H1 (cell line): Measurements from ENCODE around the gene PRRX1. TPM values are rescaled to one million over a fixed set of nuclear protein-coding genes. Genes with fewer than 3 reads are reported as not detected.

Experiments used
- CTCF ChIA-PET: fragments of 300-600 bp; sonication (Branson Sonifier 250); formaldehyde crosslinking; loops from one replicate; lab custom pipeline; 2021; ENCODE audit not compliant: partially characterized antibody; lab: Charles Lee
- POLR2A ChIA-PET: fragments of 300-600 bp; sonication (Branson Sonifier 250); formaldehyde crosslinking; loops from one replicate; lab custom pipeline; 2021; ENCODE audit warnings: inconsistent platforms; ENCODE audit not compliant: partially characterized antibody; lab: Charles Lee
- DNase-seq, 2 experiments: peaks; one replicate each; pipeline versions ENCODE4 v3.0.0 to v3.0.0-alpha.2; 2010 to 2022; ENCODE audit warnings: low spot score in 2 of 2, low read depth in 1 of 2, mixed read lengths in 1 of 2
- FAIRE-seq: peaks from 2 replicates; lab custom pipeline; 2011; peaks lifted over from hg19 to GRCh38; lab: Jason Lieb, UNC
- H2AFZ ChIP-seq: 2 replicates; pipeline ENCODE4 v1.8.1; 2012; ENCODE audit warnings: low read length, inconsistent platforms
- H2AK5ac ChIP-seq: 2 replicates; pipeline ENCODE4 v1.6.1; 2013; ENCODE audit warnings: low read depth, low read length
- H2BK120ac ChIP-seq: replicated peaks from 2 replicates; pipeline ENCODE3; 2013; ENCODE audit warnings: low read depth, low read length, inconsistent platforms
- H2BK12ac ChIP-seq: 2 replicates; pipeline ENCODE4 v1.6.1; 2013; ENCODE audit warnings: low read depth, low read length
- H2BK15ac ChIP-seq: 2 replicates; pipeline ENCODE4 v1.6.1; 2013; ENCODE audit warnings: low read length
- H2BK20ac ChIP-seq: 2 replicates; pipeline ENCODE4 v1.6.1; 2013; ENCODE audit warnings: low read length
- H2BK5ac ChIP-seq: 2 replicates; pipeline ENCODE4 v1.6.1; 2013; ENCODE audit warnings: low read depth, low read length
- H3K14ac ChIP-seq: 2 replicates; pipeline ENCODE4 v1.6.1; 2013; ENCODE audit warnings: inconsistent platforms; ENCODE audit not compliant: insufficient read length
- H3K18ac ChIP-seq: 2 replicates; pipeline ENCODE4 v1.6.1; 2013; ENCODE audit warnings: low read length; ENCODE audit errors: extremely low read depth
- H3K23ac ChIP-seq: 2 replicates; pipeline ENCODE4 v1.6.1; 2013; ENCODE audit warnings: inconsistent platforms; ENCODE audit not compliant: insufficient read length
- H3K23me2 ChIP-seq: 2 replicates; pipeline ENCODE4 v1.6.1; 2013; ENCODE audit warnings: low read depth, low read length
- H3K27ac ChIP-seq: 2 replicates; pipeline ENCODE4 v1.6.1; 2011; ENCODE audit warnings: low read depth, low read length, inconsistent platforms
- H3K27me3 ChIP-seq, 4 experiments: replicated peaks in 1 of 4; 1 replicate in 1 of 4; 2 replicates in 3 of 4; pipeline versions ENCODE4 v1.6.1 to v1.8.1; 2011 to 2013; ENCODE audit warnings: low read length in 3 of 4, mild to moderate bottlenecking in 3 of 4, inconsistent platforms in 2 of 4, mixed read lengths in 2 of 4, moderate library complexity in 1 of 4; ENCODE audit not compliant: control insufficient read depth in 3 of 4, insufficient read depth in 3 of 4; ENCODE audit errors: extremely low read depth in 1 of 4
- H3K36me3 ChIP-seq, 4 experiments: 2 replicates each; pipeline versions ENCODE4 v1.6.1 to v1.8.1; 2011 to 2013; ENCODE audit warnings: mild to moderate bottlenecking in 4 of 4, low read length in 3 of 4, moderate library complexity in 2 of 4, control low read depth in 1 of 4, inconsistent platforms in 1 of 4; ENCODE audit not compliant: insufficient read depth in 4 of 4, control insufficient read depth in 2 of 4
- H3K4ac ChIP-seq: replicated peaks from 2 replicates; pipeline ENCODE3; 2013; ENCODE audit warnings: low read length, low read depth, mixed read lengths, inconsistent platforms; ENCODE audit not compliant: insufficient read length
- H3K4me1 ChIP-seq, 4 experiments: replicated peaks in 1 of 4; 1 replicate in 1 of 4; 2 replicates in 3 of 4; pipeline versions ENCODE4 v1.6.1 to v1.8.1; 2011 to 2013; ENCODE audit warnings: low read length in 3 of 4, inconsistent platforms in 2 of 4, mixed read lengths in 1 of 4; ENCODE audit not compliant: insufficient read depth in 4 of 4, control insufficient read depth in 3 of 4
- H3K4me2 ChIP-seq, 2 experiments: 2 replicates each; pipeline versions ENCODE4 v1.6.1 to v1.8.1; 2011 to 2013; ENCODE audit warnings: low read depth in 2 of 2, low read length in 2 of 2, control low read depth in 1 of 2, inconsistent platforms in 1 of 2, mild to moderate bottlenecking in 1 of 2; ENCODE audit not compliant: insufficient read depth in 1 of 2
- H3K4me3 ChIP-seq, 4 experiments: fragments of 200-600, 300-600 bp in 1 of 4; sonication (generic), shearing (Covaris generic), sonication (Bioruptor Twin) in 1 of 4; 2 replicates each; pipeline versions ENCODE4 v1.5.1 to v1.8.1; 2011 to 2016; ENCODE audit warnings: low read length in 4 of 4, low read depth in 3 of 4, control low read depth in 2 of 4, inconsistent platforms in 2 of 4, mild to moderate bottlenecking in 2 of 4, mixed read lengths in 1 of 4, moderate library complexity in 1 of 4; ENCODE audit not compliant: insufficient read depth in 2 of 4; ENCODE audit errors: extremely low read depth in 1 of 4
- H3K56ac ChIP-seq: replicated peaks from 2 replicates; pipeline ENCODE3; 2013; ENCODE audit warnings: low read depth, mild to moderate bottlenecking, mixed read lengths, low read length, inconsistent platforms; ENCODE audit not compliant: insufficient read length
- H3K79me1 ChIP-seq: 2 replicates; pipeline ENCODE4 v1.6.1; 2013; ENCODE audit warnings: low read depth, low read length, control low read depth
- H3K79me2 ChIP-seq, 2 experiments: 2 replicates each; pipeline versions ENCODE4 v1.6.1 to v1.8.1; 2012 to 2013; ENCODE audit warnings: low read length in 2 of 2, mild to moderate bottlenecking in 2 of 2, inconsistent platforms in 1 of 2; ENCODE audit not compliant: insufficient read depth in 2 of 2, control insufficient read depth in 1 of 2
- H3K9ac ChIP-seq, 4 experiments: replicated peaks in 1 of 4; 1 replicate in 1 of 4; 2 replicates in 3 of 4; pipeline versions ENCODE4 v1.6.1 to v1.8.1; 2011 to 2013; ENCODE audit warnings: low read depth in 3 of 4, low read length in 3 of 4, control low read depth in 2 of 4, mild to moderate bottlenecking in 2 of 4, moderate library complexity in 2 of 4, inconsistent platforms in 1 of 4; ENCODE audit errors: extremely low read depth in 1 of 4
- H3K9me3 ChIP-seq, 2 experiments: 2 replicates each; pipeline versions ENCODE4 v1.6.1 to v1.8.1; 2012 to 2013; ENCODE audit warnings: mild to moderate bottlenecking in 2 of 2, moderate library complexity in 2 of 2, control low read depth in 1 of 2, inconsistent platforms in 1 of 2, low read depth in 1 of 2, low read length in 1 of 2, mixed read lengths in 1 of 2; ENCODE audit not compliant: insufficient read depth in 2 of 2
- H4K20me1 ChIP-seq, 2 experiments: replicated peaks in 1 of 2; 2 replicates each; pipeline versions ENCODE3 to v1.8.1; 2011 to 2013; ENCODE audit warnings: inconsistent platforms in 2 of 2, low read length in 2 of 2, mild to moderate bottlenecking in 1 of 2; ENCODE audit not compliant: insufficient read depth in 2 of 2, control insufficient read depth in 1 of 2
- H4K5ac ChIP-seq: 2 replicates; pipeline ENCODE4 v1.6.1; 2013; ENCODE audit warnings: low read length, low read depth, mixed read lengths, inconsistent platforms; ENCODE audit not compliant: insufficient read length
- H4K8ac ChIP-seq: 2 replicates; pipeline ENCODE4 v1.8.0; 2013; ENCODE audit warnings: mild to moderate bottlenecking, moderate library complexity, low read length, inconsistent platforms; ENCODE audit not compliant: insufficient read depth; ENCODE audit errors: extremely low read depth
- H4K91ac ChIP-seq: replicated peaks from 2 replicates; pipeline ENCODE3; 2013; ENCODE audit warnings: low read length, mixed read lengths, inconsistent platforms; ENCODE audit not compliant: insufficient read length
- EGR1 ChIP-seq: IDR thresholded peaks from 2 replicates; pipeline ENCODE4 v1.6.1; 2011; ENCODE audit warnings: low read depth, low read length, borderline replicate concordance
- HDAC2 ChIP-seq, 2 experiments: fragments of 300-600 bp in 1 of 2; sonication (generic) in 1 of 2; IDR thresholded peaks; 2 replicates each; pipeline ENCODE4 v1.6.1; 2011 to 2012; ENCODE audit warnings: low read depth in 2 of 2, low read length in 2 of 2, mild to moderate bottlenecking in 2 of 2, moderate library complexity in 2 of 2, borderline replicate concordance in 1 of 2, inconsistent platforms in 1 of 2
- RFX5 ChIP-seq: IDR thresholded peaks from 2 replicates; pipeline ENCODE4 v1.6.1; 2011; ENCODE audit warnings: low read depth, low read length, improper control_type of control experiment, borderline replicate concordance
- RXRA ChIP-seq: IDR thresholded peaks from 2 replicates; pipeline ENCODE4 v1.6.1; 2011; ENCODE audit warnings: low read depth, mild to moderate bottlenecking, low read length, moderate library complexity; ENCODE audit not compliant: insufficient read depth
- SIN3A ChIP-seq, 2 experiments: IDR thresholded peaks in 1 of 2; conservative IDR thresholded peaks in 1 of 2; 2 replicates each; pipeline ENCODE4 v1.6.1; 2011 to 2012; ENCODE audit warnings: low read length in 2 of 2, improper control_type of control experiment in 1 of 2, low read depth in 1 of 2, mild to moderate bottlenecking in 1 of 2
- SIRT6 ChIP-seq: IDR thresholded peaks from one replicate; pipeline ENCODE4 v1.7.1; 2012; ENCODE audit warnings: low read length, inconsistent platforms
- SP4 ChIP-seq: IDR thresholded peaks from 2 replicates; pipeline ENCODE4 v1.6.1; 2012; ENCODE audit warnings: low read length, inconsistent platforms
- SUZ12 ChIP-seq: fragments of 200-600 bp; sonication (generic); IDR thresholded peaks from 2 replicates; pipeline ENCODE4 v1.6.1; 2012; ENCODE audit warnings: mild to moderate bottlenecking, inconsistent platforms, low read length, moderate library complexity, mixed read lengths
- TAF7 ChIP-seq: optimal IDR thresholded peaks from 2 replicates; pipeline ENCODE3; 2011; ENCODE audit warnings: low read depth, mild to moderate bottlenecking, inconsistent platforms, low read length, moderate library complexity, borderline replicate concordance
- TBP ChIP-seq: IDR thresholded peaks from 2 replicates; pipeline ENCODE4 v1.6.1; 2011; ENCODE audit warnings: low read depth, low read length, improper control_type of control experiment
- polyA plus RNA-seq, 7 experiments: library from polyadenylated mRNA; depleted of rRNA in 3 of 7; stranded (reverse) in 5 of 7; unstranded in 2 of 7; fragments of >200 nt in 5 of 7; fragments of 200-250 nt in 2 of 7; gene quantifications; 1 replicate in 5 of 7; 2 replicates in 1 of 7; 4 replicates in 1 of 7; pipeline versions ENCODE4 v1.2.1 to v1.2.3, GENCODE V29; 2011 to 2013; ENCODE audit warnings: missing spikeins in 2 of 7, mixed read lengths in 2 of 7
- total RNA-seq: library from RNA; stranded (reverse); fragmentation: NEBNext Ultra II Directional; extraction: Animal tissue kit (Norgen Biotek cat#: 25700); gene quantifications from 2 replicates; pipeline ENCODE4 v1.2.1, GENCODE V29; 2021
- TF ChIP-seq, protein P1 (sequence below): IDR thresholded peaks from 2 replicates; pipeline ENCODE4 v1.6.1; 2012; ENCODE audit warnings: inconsistent platforms
- TF ChIP-seq, protein P2 (sequence below): IDR thresholded peaks from 2 replicates; pipeline ENCODE4 v1.6.1; 2011; ENCODE audit warnings: low read length, improper control_type of control experiment

PRRX1 gene
- total and polyA plus RNA-seq, 2 of the 8 experiments (the other 6 are each of a cell fraction or from before 2014, with no cell fraction given), result not detected

GRCh38 chr1:170675865-170676264, 11.9 kb downstream of the PRRX1 start (continued):
- TF ChIP-seq SIRT6, result no peak
- TF ChIP-seq TBP, result no peak
- TF ChIP-seq, all 59 proteins: peak for 0

- CTCF ChIA-PET, result interaction anchor here (2.4 kb wide), 1 partner anchor 12 kb away, joined by 11 read pairs; no protein-coding TSS in a partner anchor
- Histone ChIP-seq H3K27ac (no peak overlapping the region), H3K23me2 (no peaks in the 10 kb centered on the region), H3K14ac (no peak overlapping the region), H2BK15ac (no peak overlapping the region), H2BK12ac (no peak overlapping the region), H2AK5ac (no peak overlapping the region), H3K79me1 (no peaks in the 10 kb centered on the region), H3K9ac (no peak overlapping the region), H4K91ac (no peak overlapping the region), H3K23ac (no peak overlapping the region), H2BK5ac (no peak overlapping the region), H4K20me1 (no peaks in the 10 kb centered on the region), H4K5ac (no peak overlapping the region), H3K9me3 (no peaks in the 10 kb centered on the region), H3K4me1 (no peaks in the 10 kb centered on the region), H3K79me2 (no peaks in the 10 kb centered on the region), H3K4ac (no peak overlapping the region), H3K36me3 (no peaks in the 10 kb centered on the region), H2AFZ (no peak overlapping the region), H2BK120ac (no peak overlapping the region), H3K18ac (no peak overlapping the region), H3K56ac (no peak overlapping the region), H2BK20ac (no peak overlapping the region), H4K8ac (no peak overlapping the region), H3K27me3 (peaks cover 0 to 3% (median 1%) of the 10 kb centered on the region in 4 experiments; a peak in 5 of 7 replicates), H3K4me2 (no peak overlapping the region), H3K4me3 (no peak overlapping the region)
- POLR2A ChIA-PET, result no interaction called here
- no peak for DNase-seq
- FAIRE-seq, result no peak
- TF ChIP-seq SIN3A (conservative IDR thresholded peaks at IDR 0.05 in 1 of 2, IDR thresholded peaks at IDR 0.05 in 1 of 2; ENCODE audit: low read depth in 1 of 2, low read length in 2 of 2), result no peak
- no peak for TF ChIP-seq SUZ12
- TF ChIP-seq TAF7, result no peak
- TF ChIP-seq HDAC2 (IDR thresholded peaks at IDR 0.05; ENCODE audit: borderline replicate concordance in 1 of 2, low read depth in 2 of 2, low read length in 2 of 2), result no peak
- no peak for TF ChIP-seq RFX5
- no peak for TF ChIP-seq SP4
- TF ChIP-seq RXRA, result no peak
- TF ChIP-seq EGR1, result no peak
- TF ChIP-seq, protein P1, sequence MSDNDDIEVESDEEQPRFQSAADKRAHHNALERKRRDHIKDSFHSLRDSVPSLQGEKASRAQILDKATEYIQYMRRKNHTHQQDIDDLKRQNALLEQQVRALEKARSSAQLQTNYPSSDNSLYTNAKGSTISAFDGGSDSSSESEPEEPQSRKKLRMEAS, result no peak
- TF ChIP-seq, protein P2, sequence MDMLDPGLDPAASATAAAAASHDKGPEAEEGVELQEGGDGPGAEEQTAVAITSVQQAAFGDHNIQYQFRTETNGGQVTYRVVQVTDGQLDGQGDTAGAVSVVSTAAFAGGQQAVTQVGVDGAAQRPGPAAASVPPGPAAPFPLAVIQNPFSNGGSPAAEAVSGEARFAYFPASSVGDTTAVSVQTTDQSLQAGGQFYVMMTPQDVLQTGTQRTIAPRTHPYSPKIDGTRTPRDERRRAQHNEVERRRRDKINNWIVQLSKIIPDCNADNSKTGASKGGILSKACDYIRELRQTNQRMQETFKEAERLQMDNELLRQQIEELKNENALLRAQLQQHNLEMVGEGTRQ, result no peak
These were observed 12.7 kb downstream of the PRRX1 start for GRCh38 chr1:170676628-170677027.
